GM23338 (cell line): Measurements from ENCODE around the gene PAEP. TPM values are rescaled to one million over a fixed set of nuclear protein-coding genes. Genes with fewer than 3 reads are reported as not detected.

Experiments used
- ATAC-seq: fragments of 200-7000 bp; cut with Tn5 transposase; 3 replicates; pipeline ENCODE4 v1.9.1; 2020
- DNase-seq: peaks from one replicate; pipeline ENCODE4 v3.0.0-alpha.2; 2015; ENCODE audit warnings: low spot score
- H2AFZ ChIP-seq: fragments of 200-600 bp; sonication (generic); 2 replicates; pipeline ENCODE4 v1.8.0; 2016; ENCODE audit warnings: antibody characterized with exemption, mild to moderate bottlenecking, moderate library complexity
- H3F3A ChIP-seq: fragments of 200-600 bp; sonication (generic); replicated peaks from 2 replicates; pipeline ENCODE4 v1.8.0; 2017; ENCODE audit warnings: antibody characterized with exemption, mixed run types, low read depth
- H3K27ac ChIP-seq: fragments of 200-600 bp; sonication (generic); 2 replicates; pipeline ENCODE4 v1.6.1; 2016; ENCODE audit warnings: low read depth
- H3K27me3 ChIP-seq: fragments of 200-600 bp; sonication (generic); 2 replicates; pipeline ENCODE4 v1.8.0; 2016; ENCODE audit warnings: mild to moderate bottlenecking, mixed run types, moderate library complexity; ENCODE audit not compliant: insufficient read depth
- H3K36me3 ChIP-seq: fragments of 200-600 bp; sonication (generic); 2 replicates; pipeline ENCODE4 v1.8.0; 2016; ENCODE audit warnings: mild to moderate bottlenecking; ENCODE audit not compliant: insufficient read depth
- H3K4me1 ChIP-seq: fragments of 200-600 bp; sonication (generic); 2 replicates; pipeline ENCODE4 v1.8.0; 2016; ENCODE audit warnings: mild to moderate bottlenecking, moderate library complexity; ENCODE audit not compliant: insufficient read depth
- H3K4me2 ChIP-seq: fragments of 200-600 bp; sonication (generic); 2 replicates; pipeline ENCODE4 v1.7.1; 2017; ENCODE audit warnings: mixed run types
- H3K4me3 ChIP-seq: fragments of 200-600 bp; sonication (generic); 2 replicates; pipeline ENCODE4 v1.6.1; 2016; ENCODE audit warnings: mixed run types
- H3K79me2 ChIP-seq: fragments of 200-600 bp; sonication (generic); replicated peaks from 2 replicates; pipeline ENCODE4 v1.8.0; 2017; ENCODE audit warnings: mild to moderate bottlenecking; ENCODE audit not compliant: insufficient read depth
- H3K9me2 ChIP-seq: fragments of 200-600 bp; sonication (generic); 2 replicates; pipeline ENCODE4 v1.8.0; 2017; ENCODE audit not compliant: insufficient read depth
- H4K20me1 ChIP-seq: fragments of 200-600 bp; sonication (generic); replicated peaks from 2 replicates; pipeline ENCODE4 v1.8.0; 2017; ENCODE audit warnings: mild to moderate bottlenecking; ENCODE audit not compliant: insufficient read depth
- H3K27ac Mint-ChIP-seq: 2 replicates; pipeline ENCODE4 v1.8.0; 2020; ENCODE audit warnings: inconsistent platforms, mild to moderate bottlenecking, moderate library complexity, mixed read lengths
- H3K27me3 Mint-ChIP-seq: 3 replicates; pipeline ENCODE4 v1.8.0; 2022; ENCODE audit warnings: low read depth, mild to moderate bottlenecking, moderate library complexity, mixed read lengths, inconsistent platforms; ENCODE audit not compliant: insufficient read depth, poor library complexity
- H3K36me3 Mint-ChIP-seq: 3 replicates; pipeline ENCODE4 v1.8.0; 2021; ENCODE audit warnings: low read depth, mild to moderate bottlenecking, inconsistent platforms, moderate library complexity, mixed read lengths
- H3K4me1 Mint-ChIP-seq: 3 replicates; pipeline ENCODE4 v1.8.0; 2020; ENCODE audit warnings: mild to moderate bottlenecking, inconsistent platforms, mixed read lengths
- H3K4me3 Mint-ChIP-seq: 3 replicates; pipeline ENCODE4 v1.8.0; 2021; ENCODE audit warnings: moderate library complexity, mild to moderate bottlenecking, inconsistent platforms, mixed read lengths
- H3K9me3 Mint-ChIP-seq: 3 replicates; pipeline ENCODE4 v1.8.0; 2020; ENCODE audit warnings: moderate library complexity, mild to moderate bottlenecking, inconsistent platforms, mixed read lengths
- EZH2 ChIP-seq: fragments of 200-600 bp; sonication (generic); IDR thresholded peaks from one replicate; pipeline ENCODE4 v1.8.0; 2017; ENCODE audit warnings: antibody characterized with exemption, mild to moderate bottlenecking, low read depth; ENCODE audit not compliant: unreplicated experiment
- EZH2phosphoT487 ChIP-seq: fragments of 200-600 bp; sonication (generic); IDR thresholded peaks from one replicate; pipeline ENCODE4 v1.8.1; 2018; ENCODE audit warnings: antibody characterized with exemption; ENCODE audit not compliant: unreplicated experiment
- JUNB ChIP-seq: IDR thresholded peaks from one replicate; pipeline ENCODE4 v1.6.1; 2016; ENCODE audit warnings: antibody characterized with exemption; ENCODE audit not compliant: unreplicated experiment
- STAT1 ChIP-seq: IDR thresholded peaks from one replicate; pipeline ENCODE4 v1.6.1; 2016; ENCODE audit warnings: antibody characterized with exemption; ENCODE audit not compliant: unreplicated experiment
- ZNF331 ChIP-seq: fragments of 250-450 bp; sonication (Bioruptor Pico); IDR thresholded peaks from 2 replicates; pipeline ENCODE4 v1.5.0; 2020; ENCODE audit warnings: low read depth, mild to moderate bottlenecking, moderate library complexity
- polyA plus RNA-seq: library from polyadenylated mRNA; unstranded; fragments of >200 nt; fragmentation: Nextera tagmentation; extraction: Ambion mirVana; gene quantifications from 2 replicates; pipeline ENCODE4 v1.2.1, GENCODE V29; 2016
- total RNA-seq: library from RNA; depleted of rRNA; stranded (reverse); fragments of >200 nt; shearing (Covaris generic); gene quantifications from 2 replicates; pipeline ENCODE4 v1.2.3, GENCODE V29; 2014
- TF ChIP-seq, protein P1 (sequence below): fragments of 250-450 bp; sonication (Bioruptor Pico); IDR thresholded peaks from 2 replicates; pipeline ENCODE4 v1.5.0; 2020; ENCODE audit warnings: mild to moderate bottlenecking, moderate library complexity
- TF ChIP-seq, protein P2 (sequence below): IDR thresholded peaks from 2 replicates; pipeline ENCODE4 v1.6.1; 2016; ENCODE audit warnings: antibody characterized with exemption

Gene PAEP
- total and polyA plus RNA-seq, 2 experiments from 2014 or later = not detected

DNA sequence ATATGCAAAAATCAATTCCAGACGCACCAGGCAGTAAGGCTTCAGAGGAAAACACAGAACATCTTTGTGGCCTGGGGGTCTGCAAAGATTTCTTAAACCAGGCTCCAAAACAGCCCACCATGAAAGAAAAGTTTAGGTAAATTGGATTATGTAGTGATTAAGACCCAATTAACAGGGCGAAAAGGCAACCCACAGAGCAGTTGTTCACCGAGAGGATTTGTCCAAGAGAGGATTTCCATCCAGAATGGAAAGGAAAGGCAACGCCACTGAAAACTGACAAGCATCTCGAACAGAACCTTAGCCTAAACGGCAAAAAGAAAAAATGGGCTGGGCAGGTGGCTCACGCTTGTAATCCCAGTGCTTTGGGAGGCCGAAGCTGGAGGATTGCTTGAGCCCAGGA, 40.4 kb downstream of the PAEP start (continued):
- TF ChIP-seq, protein P1, sequence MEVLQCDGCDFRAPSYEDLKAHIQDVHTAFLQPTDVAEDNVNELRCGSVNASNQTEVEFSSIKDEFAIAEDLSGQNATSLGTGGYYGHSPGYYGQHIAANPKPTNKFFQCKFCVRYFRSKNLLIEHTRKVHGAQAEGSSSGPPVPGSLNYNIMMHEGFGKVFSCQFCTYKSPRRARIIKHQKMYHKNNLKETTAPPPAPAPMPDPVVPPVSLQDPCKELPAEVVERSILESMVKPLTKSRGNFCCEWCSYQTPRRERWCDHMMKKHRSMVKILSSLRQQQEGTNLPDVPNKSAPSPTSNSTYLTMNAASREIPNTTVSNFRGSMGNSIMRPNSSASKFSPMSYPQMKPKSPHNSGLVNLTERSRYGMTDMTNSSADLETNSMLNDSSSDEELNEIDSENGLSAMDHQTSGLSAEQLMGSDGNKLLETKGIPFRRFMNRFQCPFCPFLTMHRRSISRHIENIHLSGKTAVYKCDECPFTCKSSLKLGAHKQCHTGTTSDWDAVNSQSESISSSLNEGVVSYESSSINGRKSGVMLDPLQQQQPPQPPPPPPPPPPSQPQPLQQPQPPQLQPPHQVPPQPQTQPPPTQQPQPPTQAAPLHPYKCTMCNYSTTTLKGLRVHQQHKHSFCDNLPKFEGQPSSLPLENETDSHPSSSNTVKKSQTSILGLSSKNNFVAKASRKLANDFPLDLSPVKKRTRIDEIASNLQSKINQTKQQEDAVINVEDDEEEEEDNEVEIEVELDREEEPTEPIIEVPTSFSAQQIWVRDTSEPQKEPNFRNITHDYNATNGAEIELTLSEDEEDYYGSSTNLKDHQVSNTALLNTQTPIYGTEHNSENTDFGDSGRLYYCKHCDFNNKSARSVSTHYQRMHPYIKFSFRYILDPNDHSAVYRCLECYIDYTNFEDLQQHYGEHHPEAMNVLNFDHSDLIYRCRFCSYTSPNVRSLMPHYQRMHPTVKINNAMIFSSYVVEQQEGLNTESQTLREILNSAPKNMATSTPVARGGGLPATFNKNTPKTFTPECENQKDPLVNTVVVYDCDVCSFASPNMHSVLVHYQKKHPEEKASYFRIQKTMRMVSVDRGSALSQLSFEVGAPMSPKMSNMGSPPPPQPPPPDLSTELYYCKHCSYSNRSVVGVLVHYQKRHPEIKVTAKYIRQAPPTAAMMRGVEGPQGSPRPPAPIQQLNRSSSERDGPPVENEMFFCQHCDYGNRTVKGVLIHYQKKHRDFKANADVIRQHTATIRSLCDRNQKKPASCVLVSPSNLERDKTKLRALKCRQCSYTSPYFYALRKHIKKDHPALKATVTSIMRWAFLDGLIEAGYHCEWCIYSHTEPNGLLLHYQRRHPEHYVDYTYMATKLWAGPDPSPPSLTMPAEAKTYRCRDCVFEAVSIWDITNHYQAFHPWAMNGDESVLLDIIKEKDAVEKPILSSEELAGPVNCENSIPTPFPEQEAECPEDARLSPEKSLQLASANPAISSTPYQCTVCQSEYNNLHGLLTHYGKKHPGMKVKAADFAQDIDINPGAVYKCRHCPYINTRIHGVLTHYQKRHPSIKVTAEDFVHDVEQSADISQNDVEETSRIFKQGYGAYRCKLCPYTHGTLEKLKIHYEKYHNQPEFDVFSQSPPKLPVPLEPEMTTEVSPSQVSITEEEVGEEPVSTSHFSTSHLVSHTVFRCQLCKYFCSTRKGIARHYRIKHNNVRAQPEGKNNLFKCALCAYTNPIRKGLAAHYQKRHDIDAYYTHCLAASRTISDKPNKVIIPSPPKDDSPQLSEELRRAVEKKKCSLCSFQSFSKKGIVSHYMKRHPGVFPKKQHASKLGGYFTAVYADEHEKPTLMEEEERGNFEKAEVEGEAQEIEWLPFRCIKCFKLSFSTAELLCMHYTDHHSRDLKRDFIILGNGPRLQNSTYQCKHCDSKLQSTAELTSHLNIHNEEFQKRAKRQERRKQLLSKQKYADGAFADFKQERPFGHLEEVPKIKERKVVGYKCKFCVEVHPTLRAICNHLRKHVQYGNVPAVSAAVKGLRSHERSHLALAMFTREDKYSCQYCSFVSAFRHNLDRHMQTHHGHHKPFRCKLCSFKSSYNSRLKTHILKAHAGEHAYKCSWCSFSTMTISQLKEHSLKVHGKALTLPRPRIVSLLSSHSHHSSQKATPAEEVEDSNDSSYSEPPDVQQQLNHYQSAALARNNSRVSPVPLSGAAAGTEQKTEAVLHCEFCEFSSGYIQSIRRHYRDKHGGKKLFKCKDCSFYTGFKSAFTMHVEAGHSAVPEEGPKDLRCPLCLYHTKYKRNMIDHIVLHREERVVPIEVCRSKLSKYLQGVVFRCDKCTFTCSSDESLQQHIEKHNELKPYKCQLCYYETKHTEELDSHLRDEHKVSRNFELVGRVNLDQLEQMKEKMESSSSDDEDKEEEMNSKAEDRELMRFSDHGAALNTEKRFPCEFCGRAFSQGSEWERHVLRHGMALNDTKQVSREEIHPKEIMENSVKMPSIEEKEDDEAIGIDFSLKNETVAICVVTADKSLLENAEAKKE (CRISPR knock-in tag) = no peak
- TF ChIP-seq STAT1 (no peak), EZH2phosphoT487 (no peak), EZH2 (no peak), ZNF331 (CRISPR knock-in tag) (no peak)
- TF ChIP-seq, protein P2, sequence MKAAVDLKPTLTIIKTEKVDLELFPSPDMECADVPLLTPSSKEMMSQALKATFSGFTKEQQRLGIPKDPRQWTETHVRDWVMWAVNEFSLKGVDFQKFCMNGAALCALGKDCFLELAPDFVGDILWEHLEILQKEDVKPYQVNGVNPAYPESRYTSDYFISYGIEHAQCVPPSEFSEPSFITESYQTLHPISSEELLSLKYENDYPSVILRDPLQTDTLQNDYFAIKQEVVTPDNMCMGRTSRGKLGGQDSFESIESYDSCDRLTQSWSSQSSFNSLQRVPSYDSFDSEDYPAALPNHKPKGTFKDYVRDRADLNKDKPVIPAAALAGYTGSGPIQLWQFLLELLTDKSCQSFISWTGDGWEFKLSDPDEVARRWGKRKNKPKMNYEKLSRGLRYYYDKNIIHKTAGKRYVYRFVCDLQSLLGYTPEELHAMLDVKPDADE = no peak

DNA sequence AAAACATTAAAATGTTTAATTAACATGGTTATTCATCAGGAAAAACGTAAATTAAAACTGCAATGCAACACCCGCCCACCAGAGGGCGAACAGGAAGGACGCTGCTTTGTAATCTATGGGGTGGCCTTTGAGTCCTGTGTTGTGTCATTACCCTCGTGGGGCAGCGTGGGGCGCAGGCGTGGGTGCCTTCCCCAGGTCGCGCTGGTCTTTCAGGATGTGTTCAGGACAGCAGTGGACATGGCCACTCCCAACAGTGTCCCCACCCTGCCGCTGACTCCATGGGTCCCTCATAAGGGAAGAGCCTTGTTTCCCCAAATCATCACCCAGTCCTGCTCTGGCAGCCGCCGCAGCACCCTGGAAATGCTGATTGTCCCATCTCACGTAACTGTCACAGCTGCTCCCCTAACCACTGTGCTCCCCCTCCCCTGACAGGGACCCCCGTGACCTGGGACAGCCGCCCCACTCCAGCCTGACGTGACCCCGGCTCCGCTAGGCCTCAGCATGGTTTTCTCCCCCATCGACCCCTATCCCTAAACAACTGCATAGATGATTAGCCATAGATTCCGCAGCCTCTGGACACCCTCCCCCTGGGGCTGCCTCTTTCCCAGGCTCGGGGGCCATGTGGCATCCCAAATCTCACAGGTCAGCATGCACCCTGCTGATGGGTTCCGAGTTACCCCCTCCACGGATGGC, 41.4 kb downstream of the PAEP start:
- no peaks in the 10 kb centered on the region for H3K36me3 ChIP-seq
- TF ChIP-seq JUNB (no peak), ZNF331 (CRISPR knock-in tag) (no peak)
- TF ChIP-seq, protein P2 = no peak

More for the DNA sequence above, 41.4 kb downstream of the PAEP start:
- no peak overlapping the region for H3K4me3 Mint-ChIP-seq
- no peaks in the 10 kb centered on the region for H3K79me2 ChIP-seq
- no peak overlapping the region for H3K27ac ChIP-seq
- H3F3A ChIP-seq = no peaks in the 10 kb centered on the region
- ATAC-seq = peak; percentile 33
- peaks cover 6% of the 10 kb centered on the region for H3K27me3 Mint-ChIP-seq
- H3K4me1 ChIP-seq = no peaks in the 10 kb centered on the region
- no peak overlapping the region for H3K4me2 ChIP-seq
- peak; percentile 69 for DNase-seq
- H3K4me1 Mint-ChIP-seq = peaks cover 3% of the 10 kb centered on the region
- no peak overlapping the region for H2AFZ ChIP-seq
- H3K9me2 ChIP-seq = no peaks in the 10 kb centered on the region
- no peak overlapping the region for H3K27ac Mint-ChIP-seq
- peaks cover 3% of the 10 kb centered on the region; the same call in 2 of the 3 replicates for H3K9me3 Mint-ChIP-seq
- H3K4me3 ChIP-seq = no peak overlapping the region
- no peaks in the 10 kb centered on the region for H4K20me1 ChIP-seq
- H3K36me3 Mint-ChIP-seq = no peaks in the 10 kb centered on the region
- no peaks in the 10 kb centered on the region for H3K27me3 ChIP-seq
